Activated T-cell treated with anti-CD3 and anti-CD28 coated beads, Interleukin-2, amount 50 U/mL, for 24 hours (primary cell): Measurements from ENCODE around the gene GPR21.

Source experiments
- DNase-seq: peaks from one replicate; pipeline ENCODE4 v3.0.0-alpha.2; 2020
- H3K27ac Mint-ChIP-seq: 2 replicates; pipeline ENCODE4 v1.8.0; 2020; ENCODE audit warnings: mild to moderate bottlenecking, mixed read lengths
- H3K27me3 Mint-ChIP-seq: 2 replicates; pipeline ENCODE4 v1.8.0; 2020; ENCODE audit warnings: mixed read lengths
- H3K36me3 Mint-ChIP-seq: 2 replicates; pipeline ENCODE4 v1.8.0; 2020; ENCODE audit warnings: low read depth, mixed read lengths
- H3K4me1 Mint-ChIP-seq: 2 replicates; pipeline ENCODE4 v1.8.0; 2020; ENCODE audit warnings: low read depth, mixed read lengths
- H3K4me3 Mint-ChIP-seq: 2 replicates; pipeline ENCODE4 v1.8.0; 2020; ENCODE audit warnings: mild to moderate bottlenecking, moderate library complexity, mixed read lengths
- H3K9me3 Mint-ChIP-seq: 2 replicates; pipeline ENCODE4 v1.8.0; 2020; ENCODE audit warnings: mixed read lengths

Gene GPR21

DNA sequence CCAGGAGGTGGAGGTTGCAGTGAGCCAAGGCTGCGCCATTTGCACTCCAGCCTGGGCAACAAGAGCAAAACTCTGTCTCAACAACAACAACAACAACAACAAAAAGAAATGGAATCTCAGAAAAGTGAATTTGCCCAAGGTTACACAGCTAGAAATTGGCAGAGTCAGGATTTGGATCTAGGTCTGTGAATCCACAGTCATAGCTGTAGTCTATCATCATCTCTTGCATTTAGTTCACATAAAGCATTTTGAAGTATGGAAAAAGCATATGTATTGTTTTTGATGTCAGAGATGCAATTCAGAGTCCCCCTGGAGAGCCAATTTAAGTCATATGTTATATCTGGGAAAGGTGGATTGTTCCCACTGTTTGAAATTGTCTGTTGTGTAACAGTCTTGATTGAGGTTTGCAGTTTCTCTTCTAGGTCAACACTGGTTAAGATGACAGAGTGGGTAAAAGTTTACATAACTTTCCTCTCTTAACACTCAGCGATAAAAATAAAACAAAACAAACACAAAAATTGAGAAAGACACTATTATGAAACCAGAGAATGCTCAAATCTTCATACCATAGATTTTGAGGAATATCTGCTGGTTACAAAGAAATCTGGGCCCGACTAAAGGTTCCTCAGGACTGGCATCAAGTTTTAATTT, 21.5 kb upstream of the GPR21 start:
- H3K9me3 Mint-ChIP-seq: peaks cover 5% of the 10 kb centered on the region
- H3K4me3 Mint-ChIP-seq: no peak overlapping the region
- peaks cover 74% of the 10 kb centered on the region for H3K36me3 Mint-ChIP-seq

GRCh38 chr9:123016631-123017030, 16.8 kb upstream of the GPR21 start:
- Mint-ChIP-seq H3K4me3 (no peak overlapping the region), H3K36me3 (peaks cover 86% of the 10 kb centered on the region), H3K27ac (no peak overlapping the region), H3K9me3 (peaks cover 5% of the 10 kb centered on the region), H3K27me3 (no peaks in the 10 kb centered on the region), H3K4me1 (no peaks in the 10 kb centered on the region)
- DNase-seq: no peak

More for the DNA sequence above, 21.5 kb upstream of the GPR21 start:
- Mint-ChIP-seq H3K27me3 (no peaks in the 10 kb centered on the region), H3K27ac (no peak overlapping the region), H3K4me1 (no peaks in the 10 kb centered on the region)
- no peak for DNase-seq

- Mint-ChIP-seq H3K4me3 (no peak overlapping the region), H3K27ac (no peak overlapping the region), H3K27me3 (no peaks in the 10 kb centered on the region), H3K9me3 (no peaks in the 10 kb centered on the region), H3K4me1 (no peaks in the 10 kb centered on the region), H3K36me3 (peaks cover 79% of the 10 kb centered on the region)
- DNase-seq: no peak
Measured at GRCh38 chr9:123020796-123021195, 12.7 kb upstream of the GPR21 start.

DNA sequence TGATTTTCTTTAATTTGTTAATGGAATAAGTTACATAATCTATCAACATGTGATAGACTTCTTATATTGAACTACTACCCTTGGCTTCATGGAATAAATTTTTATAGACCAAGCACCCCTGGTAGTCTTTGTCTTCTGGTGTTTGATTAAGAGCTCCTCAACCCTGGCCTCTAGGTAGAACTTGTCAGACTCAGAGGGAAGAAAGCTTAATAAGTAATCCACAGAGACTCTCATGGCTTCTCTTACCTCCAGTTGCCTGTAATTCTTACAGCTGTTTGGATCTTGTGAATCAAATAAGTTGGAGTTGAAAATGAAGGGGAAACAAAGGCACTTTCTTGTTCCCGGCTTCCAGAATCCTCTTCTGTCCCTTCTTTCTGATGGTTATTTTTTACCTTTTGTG, 7.0 kb upstream of the GPR21 start:
- no peaks in the 10 kb centered on the region for H3K4me1 Mint-ChIP-seq
- H3K4me3 Mint-ChIP-seq: no peak overlapping the region
- no peaks in the 10 kb centered on the region for H3K27me3 Mint-ChIP-seq
- H3K9me3 Mint-ChIP-seq: no peaks in the 10 kb centered on the region
- H3K36me3 Mint-ChIP-seq: peaks cover 59% of the 10 kb centered on the region
- no peak overlapping the region for H3K27ac Mint-ChIP-seq
- DNase-seq: no peak

GRCh38 chr9:123027517-123027916, 6.0 kb upstream of the GPR21 start:
- no peak overlapping the region for H3K27ac Mint-ChIP-seq
- no peaks in the 10 kb centered on the region for H3K9me3 Mint-ChIP-seq
- no peak for DNase-seq
- peaks cover 54% of the 10 kb centered on the region for H3K36me3 Mint-ChIP-seq
- no peak overlapping the region for H3K4me3 Mint-ChIP-seq
- no peaks in the 10 kb centered on the region for H3K27me3 Mint-ChIP-seq
- H3K4me1 Mint-ChIP-seq: no peaks in the 10 kb centered on the region

DNA sequence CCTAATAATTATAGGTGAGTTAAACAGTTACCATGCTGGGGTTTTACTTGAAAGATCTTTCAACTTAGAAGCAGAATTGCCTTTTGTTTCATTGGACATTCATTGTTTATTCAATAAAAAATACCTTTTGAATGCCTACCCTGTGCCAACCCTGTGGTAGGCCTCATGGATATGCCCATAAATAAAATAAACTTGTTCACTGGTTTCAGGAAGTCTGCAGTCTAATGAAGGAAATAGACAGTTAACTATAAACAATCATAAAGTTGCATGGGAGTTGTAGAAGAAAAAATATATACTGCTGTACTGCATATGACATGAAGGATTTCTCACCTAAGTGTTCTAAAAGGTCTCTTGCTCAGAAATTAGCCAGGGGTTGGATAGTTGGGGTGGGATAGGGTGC, 5.3 kb upstream of the GPR21 start:
- DNase-seq: no peak
- H3K4me1 Mint-ChIP-seq: no peaks in the 10 kb centered on the region
- H3K4me3 Mint-ChIP-seq: no peak overlapping the region
- no peak overlapping the region for H3K27ac Mint-ChIP-seq
- no peaks in the 10 kb centered on the region for H3K27me3 Mint-ChIP-seq
- H3K9me3 Mint-ChIP-seq: no peaks in the 10 kb centered on the region
- H3K36me3 Mint-ChIP-seq: peaks cover 48% of the 10 kb centered on the region

GRCh38 chr9:123028973-123029372, 4.5 kb upstream of the GPR21 start:
- Mint-ChIP-seq H3K9me3 (no peaks in the 10 kb centered on the region), H3K4me1 (no peaks in the 10 kb centered on the region), H3K27me3 (no peaks in the 10 kb centered on the region), H3K36me3 (peaks cover 47% of the 10 kb centered on the region), H3K4me3 (no peak overlapping the region), H3K27ac (no peak overlapping the region)
- DNase-seq: no peak

DNA sequence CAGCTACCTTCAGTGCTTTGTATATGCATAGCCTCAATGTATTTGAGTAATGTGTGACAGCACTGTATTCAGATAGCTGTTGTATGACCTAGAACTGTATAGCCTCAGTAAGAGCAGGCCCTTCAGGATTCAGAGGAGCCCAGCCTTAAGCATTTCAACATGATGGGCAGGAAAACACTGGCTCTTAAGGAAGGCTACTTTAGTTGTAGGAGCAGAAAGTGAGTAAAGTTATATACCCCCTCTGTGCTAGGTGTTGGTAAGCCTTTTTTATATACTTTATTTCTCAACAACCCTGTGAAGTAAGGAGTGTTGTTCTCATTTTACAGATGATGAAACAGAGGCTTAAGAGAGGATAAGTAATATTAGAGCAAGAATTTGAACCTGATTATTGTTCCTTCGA, 1.5 kb upstream of the GPR21 start:
- Mint-ChIP-seq H3K27me3 (no peaks in the 10 kb centered on the region), H3K4me3 (no peak overlapping the region), H3K27ac (no peak overlapping the region), H3K4me1 (peaks cover 3% of the 10 kb centered on the region), H3K9me3 (no peaks in the 10 kb centered on the region), H3K36me3 (peaks cover 43% of the 10 kb centered on the region)
- no peak for DNase-seq

DNA sequence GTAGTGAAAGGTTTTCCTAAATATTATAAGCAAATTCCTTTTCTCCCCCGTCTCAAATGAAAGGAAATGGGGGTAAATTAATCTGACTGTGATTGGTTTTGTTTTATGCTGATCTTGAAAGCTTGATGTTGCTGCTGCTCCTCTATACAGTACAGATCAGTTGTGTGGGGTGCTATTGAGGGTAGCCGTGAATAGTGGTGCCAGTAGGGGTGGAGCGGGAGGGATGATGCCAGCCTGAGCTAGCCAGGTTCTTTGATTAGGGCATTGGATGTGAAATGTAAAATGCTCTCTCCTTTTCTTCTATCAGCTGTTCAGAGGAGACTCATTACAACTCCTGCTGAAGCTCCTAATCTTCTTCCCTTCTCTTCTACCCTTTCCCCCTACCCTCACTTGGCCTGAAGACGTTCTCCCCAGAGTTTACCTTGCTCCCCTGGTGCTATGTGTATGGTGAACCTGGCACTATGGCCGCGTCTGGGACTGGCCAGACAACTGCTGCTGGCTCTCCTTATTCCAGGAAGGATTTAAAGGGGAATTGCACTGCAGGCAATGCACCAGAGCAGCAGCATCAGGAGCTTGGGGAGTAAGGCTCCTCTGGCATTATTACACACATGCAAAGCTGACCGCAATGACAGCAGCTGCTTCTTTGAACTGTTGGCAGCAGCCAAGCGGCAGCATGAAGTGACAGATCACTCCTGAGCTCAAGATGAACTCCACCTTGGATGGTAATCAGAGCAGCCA, 566 bp downstream of the GPR21 start:
- Mint-ChIP-seq H3K36me3 (peaks cover 39% of the 10 kb centered on the region), H3K9me3 (no peaks in the 10 kb centered on the region), H3K27ac (no peak overlapping the region), H3K27me3 (no peaks in the 10 kb centered on the region), H3K4me3 (no peak overlapping the region), H3K4me1 (peaks cover 5% of the 10 kb centered on the region)
- DNase-seq: no peak

DNA sequence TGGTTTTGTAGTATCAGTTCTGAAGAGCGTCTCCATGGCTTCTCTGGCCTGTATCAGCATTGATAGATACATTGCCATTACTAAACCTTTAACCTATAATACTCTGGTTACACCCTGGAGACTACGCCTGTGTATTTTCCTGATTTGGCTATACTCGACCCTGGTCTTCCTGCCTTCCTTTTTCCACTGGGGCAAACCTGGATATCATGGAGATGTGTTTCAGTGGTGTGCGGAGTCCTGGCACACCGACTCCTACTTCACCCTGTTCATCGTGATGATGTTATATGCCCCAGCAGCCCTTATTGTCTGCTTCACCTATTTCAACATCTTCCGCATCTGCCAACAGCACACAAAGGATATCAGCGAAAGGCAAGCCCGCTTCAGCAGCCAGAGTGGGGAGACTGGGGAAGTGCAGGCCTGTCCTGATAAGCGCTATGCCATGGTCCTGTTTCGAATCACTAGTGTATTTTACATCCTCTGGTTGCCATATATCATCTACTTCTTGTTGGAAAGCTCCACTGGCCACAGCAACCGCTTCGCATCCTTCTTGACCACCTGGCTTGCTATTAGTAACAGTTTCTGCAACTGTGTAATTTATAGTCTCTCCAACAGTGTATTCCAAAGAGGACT, 1.5 kb downstream of the GPR21 start:
- Mint-ChIP-seq H3K27me3 (no peaks in the 10 kb centered on the region), H3K4me3 (no peak overlapping the region), H3K36me3 (peaks cover 38% of the 10 kb centered on the region), H3K4me1 (peaks cover 5% of the 10 kb centered on the region), H3K27ac (no peak overlapping the region), H3K9me3 (no peaks in the 10 kb centered on the region)
- DNase-seq: no peak

DNA sequence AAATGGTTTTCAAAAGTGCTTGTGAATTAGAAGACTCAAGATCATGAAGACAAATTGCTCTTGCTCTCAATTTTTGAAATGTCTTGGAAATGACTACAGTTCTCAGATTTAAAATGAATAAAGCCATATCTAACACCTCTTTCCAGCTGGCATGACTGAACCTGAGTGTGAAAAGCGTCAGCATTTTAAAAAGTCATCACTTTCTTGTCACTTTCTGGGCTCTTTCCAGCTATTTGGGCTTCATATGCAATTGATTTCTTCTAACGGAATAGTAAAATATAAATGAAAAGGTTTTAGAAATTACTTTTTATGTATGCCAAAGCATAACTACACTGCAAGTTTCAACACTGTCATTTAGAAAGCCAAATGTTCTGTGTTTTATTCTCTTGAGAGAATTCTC, 2.3 kb downstream of the GPR21 start:
- Mint-ChIP-seq H3K4me1 (peaks cover 5% of the 10 kb centered on the region), H3K27me3 (no peaks in the 10 kb centered on the region), H3K27ac (no peak overlapping the region), H3K4me3 (no peak overlapping the region), H3K9me3 (no peaks in the 10 kb centered on the region), H3K36me3 (peaks cover 38% of the 10 kb centered on the region)
- DNase-seq: no peak

DNA sequence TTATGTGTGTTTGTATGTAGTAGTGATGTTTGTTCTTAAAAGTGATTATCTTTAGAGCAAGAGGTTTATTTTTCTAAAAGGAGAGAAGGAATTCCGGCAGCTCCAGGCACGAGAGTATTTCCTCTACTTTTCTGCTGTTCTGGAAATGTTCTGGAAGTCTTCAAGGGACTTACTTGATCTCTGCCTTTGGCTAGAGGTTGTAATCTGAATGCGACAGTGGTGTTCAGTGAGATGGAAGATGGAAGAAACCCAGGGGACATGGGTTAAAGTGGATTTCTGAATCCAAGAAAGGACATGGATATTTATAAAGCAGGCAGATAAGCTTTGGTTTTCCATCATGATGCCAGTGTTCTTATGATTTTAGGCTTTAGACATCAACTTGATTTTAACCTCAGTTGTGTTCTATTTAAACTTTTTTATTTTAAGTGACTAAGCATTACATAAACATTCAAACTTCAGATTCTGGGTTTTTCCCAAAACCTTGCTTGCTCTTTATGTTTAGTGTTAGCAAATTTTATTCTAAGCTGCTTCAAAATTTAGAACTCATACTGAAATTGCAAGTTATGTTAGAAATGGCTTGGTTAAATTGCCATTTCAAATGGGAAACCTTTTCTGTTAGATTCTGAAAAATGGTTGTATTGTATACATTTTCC, 3.6 kb downstream of the GPR21 start:
- Mint-ChIP-seq H3K36me3 (peaks cover 43% of the 10 kb centered on the region), H3K4me3 (no peak overlapping the region), H3K4me1 (peaks cover 5% of the 10 kb centered on the region), H3K27me3 (no peaks in the 10 kb centered on the region), H3K9me3 (no peaks in the 10 kb centered on the region), H3K27ac (no peak overlapping the region)
- DNase-seq: no peak

DNA sequence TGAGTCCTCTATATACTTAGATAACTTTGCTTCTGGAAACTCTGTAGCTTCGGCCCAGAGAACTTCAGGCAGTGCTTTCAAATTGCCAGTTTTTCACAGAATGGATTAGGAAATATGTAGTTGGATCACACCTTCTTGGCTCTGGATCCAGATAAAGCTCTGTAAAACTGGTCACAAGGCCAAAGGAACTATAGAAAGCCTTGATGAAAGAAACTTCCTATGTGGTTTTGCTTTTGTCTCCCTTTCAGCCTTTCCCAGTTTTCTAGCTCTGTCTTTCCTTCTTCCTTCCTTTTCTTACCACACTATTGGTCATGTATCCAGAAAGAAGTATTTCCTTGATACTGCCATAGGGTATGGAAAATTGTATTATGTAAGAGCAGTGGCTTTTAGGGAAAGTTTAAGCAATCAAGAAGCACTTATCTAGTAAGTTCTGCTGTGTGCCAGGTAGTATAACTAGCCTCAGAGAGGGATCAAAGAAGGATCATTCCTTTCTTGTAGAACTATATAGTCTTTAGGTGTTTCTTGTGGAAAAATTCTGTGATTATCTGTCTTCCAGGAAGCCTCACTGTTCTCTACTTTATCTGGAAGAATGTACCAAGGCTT, 6.3 kb downstream of the GPR21 start:
- H3K9me3 Mint-ChIP-seq: no peaks in the 10 kb centered on the region
- H3K4me1 Mint-ChIP-seq: peaks cover 5% of the 10 kb centered on the region
- no peak for DNase-seq
- H3K27ac Mint-ChIP-seq: no peak overlapping the region
- no peaks in the 10 kb centered on the region for H3K27me3 Mint-ChIP-seq
- peaks cover 50% of the 10 kb centered on the region for H3K36me3 Mint-ChIP-seq
- H3K4me3 Mint-ChIP-seq: no peak overlapping the region

DNA sequence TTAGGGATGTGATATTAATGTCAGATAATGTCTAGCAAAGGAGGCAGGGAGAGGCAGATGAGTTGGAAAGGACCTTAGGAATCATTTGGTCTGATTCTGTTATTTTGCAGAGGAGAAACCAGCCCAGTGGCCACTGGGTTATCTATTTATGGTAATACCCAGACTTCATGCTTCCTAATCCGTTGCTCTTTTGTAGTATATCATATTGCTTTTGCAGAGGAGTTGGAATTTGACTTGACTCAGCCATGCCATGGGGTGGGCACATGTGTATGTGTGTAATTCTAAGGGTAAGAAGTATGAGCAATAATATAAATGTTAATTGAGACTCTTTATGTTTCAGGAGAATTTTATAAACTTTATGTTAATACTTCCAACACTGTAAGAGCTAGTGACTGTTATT, 7.3 kb downstream of the GPR21 start:
- no peak overlapping the region for H3K27ac Mint-ChIP-seq

More for the DNA sequence above, 7.3 kb downstream of the GPR21 start:
- Mint-ChIP-seq H3K4me1 (peaks cover 5% of the 10 kb centered on the region), H3K27me3 (no peaks in the 10 kb centered on the region), H3K36me3 (peaks cover 42% of the 10 kb centered on the region), H3K4me3 (no peak overlapping the region), H3K9me3 (no peaks in the 10 kb centered on the region)
- no peak for DNase-seq
